Tibial artery (tissue), 4 donors: Measurements from ENCODE around the gene MAP4K2.

Source experiments
- DNase-seq, 2 donors: peaks; one replicate each; pipeline ENCODE4 v3.0.0-alpha.2; 2019
- H3K27ac ChIP-seq, 2 donors: fragments of 200-600 bp; sonication (generic) in 1 of 2; 1 replicate in 1 of 2; 2 replicates in 1 of 2; pipeline ENCODE4 v1.5.1; 2018 to 2019; ENCODE audit warnings: mild to moderate bottlenecking in 1 of 2
- H3K27me3 ChIP-seq, 2 donors: fragments of 200-600 bp; sonication (generic) in 1 of 2; one replicate each; pipeline versions ENCODE4 v1.5.1 to v1.6.0; 2016 to 2019
- H3K36me3 ChIP-seq, 3 donors: fragments of 200-600 bp; sonication (generic) in 2 of 3; one replicate each; pipeline ENCODE4 v1.5.1; 2016 to 2019; ENCODE audit warnings: mild to moderate bottlenecking in 2 of 3
- H3K4me1 ChIP-seq, 4 donors: fragments of 200-600 bp; sonication (generic) in 2 of 4; 1 replicate in 3 of 4; 2 replicates in 1 of 4; pipeline ENCODE4 v1.5.1; 2016 to 2019
- H3K4me3 ChIP-seq, 2 donors: fragments of 200-600 bp; sonication (generic) in 1 of 2; 1 replicate in 1 of 2; 2 replicates in 1 of 2; pipeline ENCODE4 v1.5.1; 2018 to 2019; ENCODE audit warnings: mild to moderate bottlenecking in 2 of 2
- H3K9me3 ChIP-seq, 3 donors: fragments of 200-600 bp; sonication (generic) in 1 of 3; one replicate each; pipeline ENCODE4 v1.5.1; 2016 to 2019
- CTCF ChIP-seq, 2 experiments: fragments of 200-600 bp in 1 of 2; fragments of 450-650 bp in 1 of 2; IDR thresholded peaks; one replicate each; pipeline ENCODE4 v1.5.1; 2017 to 2019; ENCODE audit warnings: antibody characterized with exemption in 2 of 2, mild to moderate bottlenecking in 1 of 2, moderate library complexity in 1 of 2
- intact Hi-C: fragments of 100-400 bp; cut with DNase I; formaldehyde crosslinking; loops from one replicate; pipeline ENCODE4 v1.15.0; 2023; ENCODE audit warnings: low total_unique reads

Gene MAP4K2

GRCh38 chr11:64844330-64845128, 41.5 kb upstream of the MAP4K2 start, which contains the start of gene CDC42BPG:
Gene CDC42BPG, minus strand, starts transcription at chr11:64844653. Its CDS starts 84 bp downstream, at chr11:64844569.
- Histone ChIP-seq H3K4me3 (peak within 1 kb of the TSS; percentile 31 to 51), H3K27ac (no peak within 1 kb of the TSS), H3K9me3 (no peaks in the 10 kb centered on the region), H3K4me1 (peaks cover 0 to 37% (median 24%) of the 10 kb centered on the region in 4 donors), H3K36me3 (peaks cover 0 to 9% (median 0%) of the 10 kb centered on the region in 3 donors), H3K27me3 (peaks cover 0 to 5% of the 10 kb centered on the region in 2 donors)
- TF ChIP-seq CTCF (IDR thresholded peaks at IDR 0.05): peak; percentile 60 to 61
- intact Hi-C loops: no loop called here
- DNase-seq: peak in 1 of 2 donors; percentile 53

- peaks cover 0 to 16% (median 0%) of the 10 kb centered on the region in 3 donors for H3K36me3 ChIP-seq
- peaks cover 0 to 30% (median 19%) of the 10 kb centered on the region in 4 donors for H3K4me1 ChIP-seq
- no peak for TF ChIP-seq CTCF (IDR thresholded peaks at IDR 0.05)
- no peak for DNase-seq
- no peaks in the 10 kb centered on the region for H3K9me3 ChIP-seq
- H3K27me3 ChIP-seq: peaks cover 0 to 5% of the 10 kb centered on the region in 2 donors
- intact Hi-C loops: no loop called here
- peak overlapping the region in 1 of 2 donors; percentile 51 for H3K4me3 ChIP-seq
- H3K27ac ChIP-seq: no peak overlapping the region
Observed at GRCh38 chr11:64843686-64844329, 40.8 kb upstream of the MAP4K2 start.

DNA sequence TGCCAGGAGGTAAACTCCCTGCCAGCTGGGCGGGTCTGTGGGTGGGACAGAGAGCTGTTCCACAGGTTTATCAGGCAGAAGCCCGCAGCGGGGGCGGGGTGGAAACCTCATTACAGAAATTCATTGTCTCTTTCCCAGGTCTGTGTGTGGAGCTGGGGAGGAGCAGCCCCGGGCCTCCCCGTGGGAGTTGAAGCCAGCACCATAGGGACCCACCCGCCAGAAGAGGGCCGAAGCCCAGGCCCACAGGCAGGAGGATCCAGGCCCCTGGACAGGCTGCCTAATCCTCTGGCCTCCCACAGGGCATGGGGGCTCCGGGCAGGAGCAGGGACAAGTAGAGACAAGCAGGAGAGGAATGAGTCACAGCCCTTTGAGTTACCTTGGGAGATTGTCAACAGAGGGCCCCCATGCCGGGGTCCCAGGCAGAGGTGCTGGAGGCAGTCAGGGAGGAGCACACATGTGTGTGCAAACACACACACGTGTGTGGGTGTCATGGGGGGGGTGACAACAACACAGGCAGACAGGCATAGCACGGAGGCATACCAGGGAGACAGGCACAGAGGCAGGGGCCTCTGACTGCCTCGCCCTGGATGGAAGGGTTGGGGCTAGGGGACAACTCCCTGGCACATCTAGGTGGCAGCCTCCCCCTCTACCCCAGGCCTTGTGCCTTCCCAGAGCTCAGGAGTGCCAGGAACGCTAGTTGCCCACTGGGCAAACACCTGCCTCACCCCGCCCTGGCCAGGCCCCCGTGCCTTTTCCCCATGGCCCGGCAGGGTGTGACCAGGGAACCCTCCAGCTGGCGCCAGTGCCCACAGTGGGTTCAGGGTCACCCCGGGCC, 40.1 kb upstream of the MAP4K2 start:
- Histone ChIP-seq H3K4me1 (peaks cover 0 to 23% (median 14%) of the 10 kb centered on the region in 4 donors), H3K4me3 (no peak overlapping the region), H3K27me3 (peaks cover 0 to 5% of the 10 kb centered on the region in 2 donors), H3K36me3 (peaks cover 0 to 23% (median 0%) of the 10 kb centered on the region in 3 donors), H3K27ac (no peak overlapping the region), H3K9me3 (no peaks in the 10 kb centered on the region)
- intact Hi-C loops: no loop called here
- DNase-seq: no peak
- TF ChIP-seq CTCF (IDR thresholded peaks at IDR 0.05): no peak

- no peaks in the 10 kb centered on the region for H3K9me3 ChIP-seq
- intact Hi-C loops: no loop called here
- peaks cover 0 to 17% (median 12%) of the 10 kb centered on the region in 4 donors for H3K4me1 ChIP-seq
- H3K36me3 ChIP-seq: peaks cover 0 to 29% (median 0%) of the 10 kb centered on the region in 3 donors
- DNase-seq: no peak
- no peak overlapping the region for H3K27ac ChIP-seq
- peaks cover 0 to 5% of the 10 kb centered on the region in 2 donors for H3K27me3 ChIP-seq
- no peak for TF ChIP-seq CTCF (IDR thresholded peaks at IDR 0.05)
- no peak overlapping the region for H3K4me3 ChIP-seq
Observed at GRCh38 chr11:64842366-64842759, 39.3 kb upstream of the MAP4K2 start.
